Neural progenitor cell (in vitro differentiated cells): ENCODE results near the gene PNPLA5. TPM values are rescaled to one million over a fixed set of nuclear protein-coding genes. Genes with fewer than 3 reads are reported as not detected.

Experiments used
- DNase-seq: peaks from one replicate; pipeline ENCODE4 v3.0.0-alpha.2; 2016; ENCODE audit warnings: low spot score
- H2AFZ ChIP-seq: fragments of 200-600 bp; sonication (generic); replicated peaks from 2 replicates; pipeline ENCODE4 v1.6.1; 2016; ENCODE audit warnings: antibody characterized with exemption
- H3F3A ChIP-seq: fragments of 200-600 bp; sonication (generic); 2 replicates; pipeline ENCODE4 v1.6.1; 2016; ENCODE audit warnings: antibody characterized with exemption, low read depth
- H3K27ac ChIP-seq: fragments of 200-600 bp; sonication (generic); 2 replicates; pipeline ENCODE4 v1.5.1; 2016; ENCODE audit warnings: mild to moderate bottlenecking
- H3K27me3 ChIP-seq: fragments of 200-600 bp; sonication (generic); 2 replicates; pipeline ENCODE4 v1.6.1; 2016; ENCODE audit warnings: mild to moderate bottlenecking, moderate library complexity
- H3K36me3 ChIP-seq: fragments of 200-600 bp; sonication (generic); 2 replicates; pipeline ENCODE4 v1.5.1; 2016
- H3K4me1 ChIP-seq: fragments of 200-600 bp; sonication (generic); 2 replicates; pipeline ENCODE4 v1.6.1; 2016; ENCODE audit warnings: mixed run types
- H3K4me2 ChIP-seq: fragments of 200-600 bp; sonication (generic); 2 replicates; pipeline ENCODE4 v1.6.1; 2016
- H3K4me3 ChIP-seq: fragments of 200-600 bp; sonication (generic); 2 replicates; pipeline ENCODE4 v1.5.1; 2016
- H3K79me2 ChIP-seq: fragments of 200-600 bp; sonication (generic); 2 replicates; pipeline ENCODE4 v1.6.1; 2016; ENCODE audit warnings: low read depth
- H3K9ac ChIP-seq: fragments of 200-600 bp; sonication (generic); 2 replicates; pipeline ENCODE4 v1.6.1; 2016
- H3K9me3 ChIP-seq: fragments of 200-600 bp; sonication (generic); 2 replicates; pipeline ENCODE4 v1.5.1; 2016; ENCODE audit warnings: low read depth
- H4K20me1 ChIP-seq: fragments of 200-600 bp; sonication (generic); 2 replicates; pipeline ENCODE4 v1.6.1; 2016; ENCODE audit warnings: low read depth
- H3K27ac Mint-ChIP-seq: 3 replicates; pipeline ENCODE4 v1.8.0; 2021; ENCODE audit warnings: mixed read lengths
- H3K27me3 Mint-ChIP-seq: 2 replicates; pipeline ENCODE4 v1.8.0; 2022; ENCODE audit warnings: low read depth, mild to moderate bottlenecking, inconsistent platforms, moderate library complexity, mixed read lengths; ENCODE audit not compliant: insufficient read depth
- H3K36me3 Mint-ChIP-seq: 3 replicates; pipeline ENCODE4 v1.8.0; 2021; ENCODE audit warnings: mixed read lengths
- H3K4me1 Mint-ChIP-seq: 3 replicates; pipeline ENCODE4 v1.8.0; 2021; ENCODE audit warnings: mixed read lengths
- H3K4me3 Mint-ChIP-seq: 3 replicates; pipeline ENCODE4 v1.8.0; 2021; ENCODE audit warnings: mild to moderate bottlenecking, moderate library complexity, mixed read lengths
- H3K9me3 Mint-ChIP-seq: 3 replicates; pipeline ENCODE4 v1.8.0; 2020; ENCODE audit warnings: mixed read lengths
- EZH2 ChIP-seq: fragments of 200-600 bp; sonication (generic); IDR thresholded peaks from 2 replicates; pipeline ENCODE4 v1.6.1; 2017; ENCODE audit warnings: antibody characterized with exemption, mild to moderate bottlenecking, moderate library complexity
- EZH2phosphoT487 ChIP-seq: fragments of 200-600 bp; sonication (generic); IDR thresholded peaks from 2 replicates; pipeline ENCODE4 v1.6.1; 2017; ENCODE audit warnings: antibody characterized with exemption
- total RNA-seq: library from RNA; depleted of rRNA; stranded (reverse); fragments of >200 nt; gene quantifications from 2 replicates; pipeline ENCODE4 v1.2.3, GENCODE V29; 2015; ENCODE audit warnings: low replicate concordance
- TF ChIP-seq, protein P1 (sequence below): fragments of 200-600 bp; sonication (generic); IDR thresholded peaks from 2 replicates; pipeline ENCODE4 v1.5.1; 2017; ENCODE audit warnings: antibody characterized with exemption, mild to moderate bottlenecking

Gene PNPLA5
- total RNA-seq, 1 donor from 2014 or later = 0.11 TPM

DNA sequence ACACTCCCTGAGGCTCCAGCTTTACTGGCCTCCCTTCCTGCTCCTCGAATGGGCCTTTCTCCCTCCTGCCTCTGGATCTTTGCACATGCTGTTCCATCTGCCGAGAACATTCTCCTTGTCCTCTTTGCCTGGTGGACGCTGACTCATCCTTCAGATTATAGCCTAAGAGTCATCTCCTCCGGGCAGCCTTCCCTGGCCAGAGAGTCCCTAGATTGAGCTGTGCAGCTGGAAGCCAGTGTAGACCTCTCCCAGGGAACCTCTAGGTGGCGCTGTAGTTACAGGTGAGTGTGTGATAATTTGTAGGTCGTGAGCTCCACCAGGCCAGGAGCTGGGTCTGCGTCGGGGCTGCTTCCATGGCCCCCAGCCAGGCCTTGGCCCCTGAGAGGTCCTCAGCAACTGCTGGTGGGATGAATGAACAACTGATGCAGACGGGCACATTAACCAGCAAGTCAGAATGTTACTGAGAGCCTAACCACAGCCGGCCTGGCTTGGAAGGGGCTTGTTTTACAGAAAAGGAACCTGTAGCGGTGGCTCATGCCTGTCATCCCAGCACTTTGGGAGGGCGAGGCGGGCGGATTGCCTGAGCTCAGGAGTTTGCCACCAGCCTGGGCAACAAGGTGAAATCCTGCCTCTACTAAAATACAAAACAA, 8.7 kb downstream of the PNPLA5 start:
- H3K27ac Mint-ChIP-seq = no peak overlapping the region
- Histone ChIP-seq H3K4me2 (no peak overlapping the region), H3K27me3 (no peaks in the 10 kb centered on the region), H3F3A (no peaks in the 10 kb centered on the region), H3K79me2 (no peaks in the 10 kb centered on the region), H2AFZ (no peak overlapping the region), H3K9me3 (no peaks in the 10 kb centered on the region), H3K4me3 (no peak overlapping the region), H3K4me1 (no peaks in the 10 kb centered on the region), H3K27ac (no peak overlapping the region), H3K36me3 (no peaks in the 10 kb centered on the region), H4K20me1 (peaks cover 2% of the 10 kb centered on the region), H3K9ac (no peak overlapping the region)
- H3K36me3 Mint-ChIP-seq = no peaks in the 10 kb centered on the region
- TF ChIP-seq, protein P1, sequence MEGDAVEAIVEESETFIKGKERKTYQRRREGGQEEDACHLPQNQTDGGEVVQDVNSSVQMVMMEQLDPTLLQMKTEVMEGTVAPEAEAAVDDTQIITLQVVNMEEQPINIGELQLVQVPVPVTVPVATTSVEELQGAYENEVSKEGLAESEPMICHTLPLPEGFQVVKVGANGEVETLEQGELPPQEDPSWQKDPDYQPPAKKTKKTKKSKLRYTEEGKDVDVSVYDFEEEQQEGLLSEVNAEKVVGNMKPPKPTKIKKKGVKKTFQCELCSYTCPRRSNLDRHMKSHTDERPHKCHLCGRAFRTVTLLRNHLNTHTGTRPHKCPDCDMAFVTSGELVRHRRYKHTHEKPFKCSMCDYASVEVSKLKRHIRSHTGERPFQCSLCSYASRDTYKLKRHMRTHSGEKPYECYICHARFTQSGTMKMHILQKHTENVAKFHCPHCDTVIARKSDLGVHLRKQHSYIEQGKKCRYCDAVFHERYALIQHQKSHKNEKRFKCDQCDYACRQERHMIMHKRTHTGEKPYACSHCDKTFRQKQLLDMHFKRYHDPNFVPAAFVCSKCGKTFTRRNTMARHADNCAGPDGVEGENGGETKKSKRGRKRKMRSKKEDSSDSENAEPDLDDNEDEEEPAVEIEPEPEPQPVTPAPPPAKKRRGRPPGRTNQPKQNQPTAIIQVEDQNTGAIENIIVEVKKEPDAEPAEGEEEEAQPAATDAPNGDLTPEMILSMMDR = peak; percentile 89
- no peak for TF ChIP-seq EZH2phosphoT487
- H3K4me1 Mint-ChIP-seq = peaks cover 8% of the 10 kb centered on the region
- peak; percentile 90 for DNase-seq
- H3K4me3 Mint-ChIP-seq = no peak overlapping the region
- H3K9me3 Mint-ChIP-seq = no peaks in the 10 kb centered on the region
- peaks cover 20% of the 10 kb centered on the region for H3K27me3 Mint-ChIP-seq

DNA sequence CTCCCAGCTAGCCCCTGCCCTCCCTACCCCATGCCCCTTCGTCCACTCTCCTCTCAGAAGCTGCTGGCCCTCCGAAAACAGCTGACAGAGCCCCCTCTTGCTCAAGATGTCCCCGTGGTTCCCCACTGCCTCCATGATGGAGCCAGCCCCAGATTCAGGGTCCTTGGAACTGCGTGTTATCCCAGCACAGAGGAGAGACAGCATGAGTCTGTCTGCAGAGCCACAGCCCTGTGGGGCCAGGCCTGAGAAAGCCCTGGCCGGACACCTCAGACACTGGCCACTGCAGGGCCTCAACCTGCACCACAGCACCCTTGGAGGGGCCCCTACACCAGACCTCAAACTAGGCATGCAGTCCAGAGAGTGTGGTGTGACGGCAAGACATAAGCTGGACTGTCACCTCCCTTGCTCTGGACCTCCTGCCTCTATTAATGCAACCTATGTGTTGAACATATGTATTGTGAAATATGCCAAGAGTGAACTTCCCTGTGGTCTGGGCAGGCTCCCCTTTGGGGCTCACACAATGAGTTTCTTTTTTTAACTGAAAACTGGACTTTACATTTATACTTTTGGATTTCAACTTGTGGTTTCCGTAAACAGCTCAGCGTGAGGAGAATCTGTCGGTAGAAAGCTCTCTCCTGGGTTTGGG, 9.6 kb downstream of the PNPLA5 start:
- H3K9me3 Mint-ChIP-seq = no peaks in the 10 kb centered on the region
- no peak for DNase-seq
- TF ChIP-seq EZH2 (no peak), EZH2phosphoT487 (no peak)
- TF ChIP-seq, protein P1 = no peak

DNA sequence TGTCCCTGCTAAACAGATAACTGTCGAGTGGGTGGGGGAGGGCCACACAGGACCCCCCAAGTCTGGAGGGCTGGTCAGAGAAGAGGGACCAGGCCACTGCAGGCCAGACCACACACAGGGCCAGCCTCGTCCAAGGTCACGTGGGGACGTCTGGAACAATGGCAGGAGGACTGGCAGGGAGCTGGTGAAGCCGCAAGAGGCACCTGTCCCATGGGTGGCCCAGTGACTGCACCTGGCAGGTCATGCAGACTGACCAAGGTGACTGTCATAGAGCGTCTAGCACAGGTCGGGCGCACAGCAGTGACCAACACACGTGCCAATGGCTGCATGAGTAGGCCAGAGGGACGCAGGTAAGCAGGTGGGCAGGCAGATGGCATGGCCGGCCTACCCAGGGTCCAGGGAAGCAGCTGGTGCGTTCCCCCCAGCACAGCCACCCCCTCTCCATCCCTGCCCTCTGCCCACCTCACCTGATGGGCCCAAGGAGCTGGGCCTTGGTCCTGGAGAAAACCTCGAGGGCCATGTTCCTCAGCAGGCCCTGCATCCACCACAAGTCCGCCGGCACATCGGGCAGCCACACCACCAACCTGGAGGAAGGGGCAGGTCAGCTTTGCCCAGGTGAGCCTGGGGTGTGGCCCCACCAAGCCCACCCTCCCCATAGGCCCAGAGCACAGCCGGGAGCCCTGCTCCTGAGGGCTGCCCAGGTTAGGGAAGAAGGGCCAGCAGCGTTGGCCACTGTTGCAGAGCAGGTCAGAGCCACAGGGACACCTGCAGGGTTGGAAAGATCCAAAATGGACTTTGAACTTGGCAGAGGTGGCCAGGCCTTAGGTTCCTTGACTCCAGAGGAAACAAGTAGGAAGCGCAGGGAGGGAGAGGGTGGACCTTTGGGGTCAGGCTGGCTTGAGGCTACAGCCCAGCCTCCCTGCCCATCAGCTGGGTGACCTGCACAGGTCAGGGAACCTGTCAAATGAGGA, 10.4 kb downstream of the PNPLA5 start:
- H2AFZ ChIP-seq = no peak overlapping the region
- H4K20me1 ChIP-seq = peaks cover 2% of the 10 kb centered on the region
- no peak for DNase-seq
- H3K9me3 ChIP-seq = no peaks in the 10 kb centered on the region
- no peaks in the 10 kb centered on the region for H3K9me3 Mint-ChIP-seq
- no peak overlapping the region for H3K4me2 ChIP-seq
- H3K4me1 ChIP-seq = no peaks in the 10 kb centered on the region
- no peaks in the 10 kb centered on the region for H3K36me3 Mint-ChIP-seq
- no peak overlapping the region for H3K9ac ChIP-seq
- no peak overlapping the region for H3K27ac Mint-ChIP-seq
- H3K4me1 Mint-ChIP-seq = peaks cover 10% of the 10 kb centered on the region
- H3K4me3 Mint-ChIP-seq = no peak overlapping the region
- H3K27me3 ChIP-seq = no peaks in the 10 kb centered on the region
- no peaks in the 10 kb centered on the region for H3K36me3 ChIP-seq
- H3K27ac ChIP-seq = no peak overlapping the region
- H3K4me3 ChIP-seq = no peak overlapping the region
- peaks cover 14% of the 10 kb centered on the region for H3K27me3 Mint-ChIP-seq
- H3F3A ChIP-seq = no peaks in the 10 kb centered on the region
- TF ChIP-seq, protein P1 = no peak
- no peak for TF ChIP-seq EZH2
- no peak for TF ChIP-seq EZH2phosphoT487
- H3K79me2 ChIP-seq = no peaks in the 10 kb centered on the region

More for the DNA sequence above, 9.6 kb downstream of the PNPLA5 start:
- Histone ChIP-seq H3K9ac (no peak overlapping the region), H3K36me3 (no peaks in the 10 kb centered on the region), H3K27me3 (no peaks in the 10 kb centered on the region), H3K27ac (no peak overlapping the region), H3K79me2 (no peaks in the 10 kb centered on the region), H3K4me3 (no peak overlapping the region), H2AFZ (no peak overlapping the region), H3K4me2 (no peak overlapping the region), H3K4me1 (no peaks in the 10 kb centered on the region), H3F3A (no peaks in the 10 kb centered on the region), H4K20me1 (peaks cover 2% of the 10 kb centered on the region), H3K9me3 (no peaks in the 10 kb centered on the region)
- Mint-ChIP-seq H3K27ac (no peak overlapping the region), H3K36me3 (no peaks in the 10 kb centered on the region), H3K4me1 (peaks cover 10% of the 10 kb centered on the region), H3K4me3 (no peak overlapping the region), H3K27me3 (peaks cover 18% of the 10 kb centered on the region)
